Loucy (cell line): ENCODE results near the gene KRT82.

Experiments
- H2AFZ ChIP-seq: fragments of 200-600 bp; sonication (generic); 2 replicates; pipeline ENCODE4 v1.6.0; 2016; ENCODE audit warnings: antibody characterized with exemption, mild to moderate bottlenecking, low read length, moderate library complexity
- H3F3A ChIP-seq: fragments of 200-600 bp; 2 replicates; pipeline ENCODE4 v1.6.0; 2016; ENCODE audit warnings: antibody characterized with exemption, low read depth, mild to moderate bottlenecking
- H3K27me3 ChIP-seq: fragments of 200-600 bp; sonication (generic); 2 replicates; pipeline ENCODE4 v1.6.1; 2014; ENCODE audit warnings: low read length, mild to moderate bottlenecking; ENCODE audit not compliant: insufficient read depth, poor library complexity, severe bottlenecking
- H3K36me3 ChIP-seq: fragments of 200-600 bp; sonication (generic); 2 replicates; pipeline ENCODE4 v1.6.1; 2016; ENCODE audit warnings: low read length; ENCODE audit not compliant: insufficient read depth
- H3K4me1 ChIP-seq: fragments of 200-600 bp; sonication (generic); 2 replicates; pipeline ENCODE4 v1.5.1; 2014; ENCODE audit warnings: low read length, mild to moderate bottlenecking; ENCODE audit not compliant: insufficient read depth, poor library complexity, severe bottlenecking
- H3K4me2 ChIP-seq: fragments of 200-600 bp; sonication (generic); 2 replicates; pipeline ENCODE4 v1.6.0; 2014; ENCODE audit warnings: antibody characterized with exemption, low read length, low read depth, mild to moderate bottlenecking; ENCODE audit not compliant: poor library complexity, severe bottlenecking
- H3K4me3 ChIP-seq: fragments of 200-600 bp; sonication (generic); 2 replicates; pipeline ENCODE4 v1.5.1; 2014; ENCODE audit warnings: low read length, mild to moderate bottlenecking, mixed read lengths; ENCODE audit not compliant: poor library complexity, severe bottlenecking
- H3K79me2 ChIP-seq: fragments of 200-600 bp; sonication (generic); 2 replicates; pipeline ENCODE4 v1.6.1; 2014; ENCODE audit warnings: low read length; ENCODE audit not compliant: insufficient read depth
- H3K9ac ChIP-seq: fragments of 200-600 bp; sonication (generic); 2 replicates; pipeline ENCODE4 v1.6.0; 2014; ENCODE audit warnings: mild to moderate bottlenecking, low read depth, low read length, moderate library complexity; ENCODE audit not compliant: poor library complexity, severe bottlenecking
- H3K9me2 ChIP-seq: fragments of 200-600 bp; sonication (generic); replicated peaks from 2 replicates; pipeline ENCODE4 v1.6.1; 2016; ENCODE audit warnings: low read depth, low read length, mixed read lengths
- H3K9me3 ChIP-seq: fragments of 200-600 bp; sonication (generic); 2 replicates; pipeline ENCODE4 v1.6.1; 2014; ENCODE audit warnings: mild to moderate bottlenecking, antibody characterized with exemption, low read length, low read depth; ENCODE audit not compliant: insufficient read depth
- H4K20me1 ChIP-seq: fragments of 200-600 bp; sonication (generic); 2 replicates; pipeline ENCODE4 v1.6.0; 2014; ENCODE audit warnings: antibody characterized with exemption, low read length, mild to moderate bottlenecking; ENCODE audit not compliant: insufficient read depth, poor library complexity, severe bottlenecking
- CTCF ChIP-seq: fragments of 200-600 bp; sonication (generic); conservative IDR thresholded peaks from 2 replicates; pipeline ENCODE4 v1.5.1; 2014; ENCODE audit warnings: mild to moderate bottlenecking, antibody characterized with exemption, low read length
- EZH2phosphoT487 ChIP-seq: fragments of 200-600 bp; IDR thresholded peaks from 2 replicates; pipeline ENCODE4 v1.6.1; 2018; ENCODE audit warnings: antibody characterized with exemption, mild to moderate bottlenecking, moderate library complexity, borderline replicate concordance

The KRT82 gene

GRCh38 chr12:52391618-52392002 is 14.5 kb downstream of the KRT82 start:
- no peaks in the 10 kb centered on the region for H3K9me3 ChIP-seq
- H3F3A ChIP-seq = no peaks in the 10 kb centered on the region
- no peak overlapping the region for H3K9ac ChIP-seq
- H2AFZ ChIP-seq = no peak overlapping the region
- no peak for TF ChIP-seq EZH2phosphoT487
- TF ChIP-seq CTCF = no peak
- H3K4me2 ChIP-seq = no peak overlapping the region
- no peaks in the 10 kb centered on the region for H3K9me2 ChIP-seq
- no peaks in the 10 kb centered on the region for H3K4me1 ChIP-seq
- no peaks in the 10 kb centered on the region for H3K36me3 ChIP-seq
- no peaks in the 10 kb centered on the region for H4K20me1 ChIP-seq
- no peaks in the 10 kb centered on the region for H3K27me3 ChIP-seq
- no peak overlapping the region for H3K4me3 ChIP-seq
- no peaks in the 10 kb centered on the region for H3K79me2 ChIP-seq

- H3K27me3 ChIP-seq = no peaks in the 10 kb centered on the region
- H3F3A ChIP-seq = no peaks in the 10 kb centered on the region
- no peak overlapping the region for H3K4me2 ChIP-seq
- no peak overlapping the region for H2AFZ ChIP-seq
- H3K4me1 ChIP-seq = no peaks in the 10 kb centered on the region
- no peaks in the 10 kb centered on the region for H3K79me2 ChIP-seq
- TF ChIP-seq EZH2phosphoT487 = no peak
- TF ChIP-seq CTCF = peak; percentile 71
- H3K9me3 ChIP-seq = no peaks in the 10 kb centered on the region
- H3K9me2 ChIP-seq = no peaks in the 10 kb centered on the region
- H3K9ac ChIP-seq = no peak overlapping the region
- no peaks in the 10 kb centered on the region for H3K36me3 ChIP-seq
- no peak overlapping the region for H3K4me3 ChIP-seq
- no peaks in the 10 kb centered on the region for H4K20me1 ChIP-seq
Observed at GRCh38 chr12:52390739-52391617, 15.2 kb downstream of the KRT82 start.

GRCh38 chr12:52389313-52390207 is 16.6 kb downstream of the KRT82 start:
- no peaks in the 10 kb centered on the region for H3K27me3 ChIP-seq
- H3K4me3 ChIP-seq = no peak overlapping the region
- H3K36me3 ChIP-seq = no peaks in the 10 kb centered on the region
- TF ChIP-seq CTCF (no peak), EZH2phosphoT487 (no peak)
- no peak overlapping the region for H2AFZ ChIP-seq
- H4K20me1 ChIP-seq = no peaks in the 10 kb centered on the region
- H3K9ac ChIP-seq = no peak overlapping the region
- H3K9me2 ChIP-seq = no peaks in the 10 kb centered on the region
- no peaks in the 10 kb centered on the region for H3K4me1 ChIP-seq
- no peak overlapping the region for H3K4me2 ChIP-seq
- H3F3A ChIP-seq = no peaks in the 10 kb centered on the region
- H3K79me2 ChIP-seq = no peaks in the 10 kb centered on the region
- H3K9me3 ChIP-seq = no peaks in the 10 kb centered on the region
